IPS-18a (cell line): ENCODE data around the gene GPC1.

Experiments used
- H3K27ac ChIP-seq: one replicate; pipeline ENCODE4 v1.5.1; 2013; ENCODE audit warnings: low read length
- H3K27me3 ChIP-seq: one replicate; pipeline ENCODE4 v1.6.1; 2013; ENCODE audit warnings: mild to moderate bottlenecking, low read length; ENCODE audit not compliant: control insufficient read depth, insufficient read depth
- H3K36me3 ChIP-seq: one replicate; pipeline ENCODE4 v1.6.1; 2013; ENCODE audit warnings: low read depth, low read length; ENCODE audit not compliant: control insufficient read depth
- H3K4me1 ChIP-seq: one replicate; pipeline ENCODE4 v1.6.1; 2013; ENCODE audit warnings: low read depth, low read length; ENCODE audit not compliant: control insufficient read depth
- H3K4me3 ChIP-seq: one replicate; pipeline ENCODE4 v1.5.1; 2013; ENCODE audit warnings: low read length
- H3K9ac ChIP-seq: one replicate; pipeline ENCODE4 v1.6.1; 2013; ENCODE audit warnings: mild to moderate bottlenecking, low read length, moderate library complexity
- H3K9me3 ChIP-seq: one replicate; pipeline ENCODE4 v1.6.1; 2013; ENCODE audit warnings: low read depth, low read length; ENCODE audit not compliant: control insufficient read depth

The GPC1 gene

DNA sequence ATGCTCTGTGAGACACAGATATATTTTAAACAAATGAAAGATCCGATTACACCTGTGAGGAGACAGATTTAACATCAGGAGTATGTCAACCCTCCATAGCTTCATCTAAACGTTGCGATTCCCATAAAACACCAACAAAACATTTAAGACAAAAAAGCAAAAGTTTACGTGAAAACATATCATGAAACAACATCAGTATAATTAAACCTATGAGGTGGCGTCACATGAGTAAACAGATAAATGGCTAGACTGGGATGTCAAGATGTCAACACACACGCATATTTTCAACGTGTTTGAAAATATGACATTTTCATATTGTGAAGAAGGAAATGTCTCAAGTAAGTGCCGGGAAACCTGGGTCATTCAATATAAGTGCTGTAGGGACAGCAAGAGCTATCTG, 25.5 kb upstream of the GPC1 start:
- Histone ChIP-seq H3K27ac (no peak overlapping the region), H3K9ac (no peak overlapping the region), H3K4me3 (no peak overlapping the region), H3K36me3 (no peaks in the 10 kb centered on the region), H3K9me3 (no peaks in the 10 kb centered on the region), H3K27me3 (no peaks in the 10 kb centered on the region), H3K4me1 (no peaks in the 10 kb centered on the region)

DNA sequence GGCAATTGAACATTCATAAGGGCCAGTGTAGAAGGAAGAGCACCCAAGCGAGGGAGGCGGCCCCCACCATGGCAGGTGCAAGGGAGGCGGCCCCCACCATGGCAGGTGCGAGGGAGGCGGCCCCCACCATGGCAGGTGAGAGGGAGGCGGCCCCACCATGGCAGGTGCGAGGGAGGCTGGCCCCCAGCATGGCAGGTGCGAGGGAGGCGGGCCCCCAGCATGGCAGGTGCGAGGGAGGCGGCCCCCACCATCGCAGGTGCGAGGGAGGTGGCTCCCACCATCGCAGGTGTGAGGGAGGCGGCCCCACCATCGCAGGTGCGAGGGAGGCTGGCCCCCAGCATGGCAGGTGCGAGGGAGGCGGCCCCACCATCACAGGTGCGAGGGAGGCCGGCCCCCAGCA, 24.7 kb upstream of the GPC1 start:
- H3K4me1 ChIP-seq: no peaks in the 10 kb centered on the region
- H3K27me3 ChIP-seq: no peaks in the 10 kb centered on the region
- H3K9ac ChIP-seq: no peak overlapping the region
- H3K9me3 ChIP-seq: no peaks in the 10 kb centered on the region
- H3K27ac ChIP-seq: no peak overlapping the region
- no peak overlapping the region for H3K4me3 ChIP-seq
- H3K36me3 ChIP-seq: no peaks in the 10 kb centered on the region

DNA sequence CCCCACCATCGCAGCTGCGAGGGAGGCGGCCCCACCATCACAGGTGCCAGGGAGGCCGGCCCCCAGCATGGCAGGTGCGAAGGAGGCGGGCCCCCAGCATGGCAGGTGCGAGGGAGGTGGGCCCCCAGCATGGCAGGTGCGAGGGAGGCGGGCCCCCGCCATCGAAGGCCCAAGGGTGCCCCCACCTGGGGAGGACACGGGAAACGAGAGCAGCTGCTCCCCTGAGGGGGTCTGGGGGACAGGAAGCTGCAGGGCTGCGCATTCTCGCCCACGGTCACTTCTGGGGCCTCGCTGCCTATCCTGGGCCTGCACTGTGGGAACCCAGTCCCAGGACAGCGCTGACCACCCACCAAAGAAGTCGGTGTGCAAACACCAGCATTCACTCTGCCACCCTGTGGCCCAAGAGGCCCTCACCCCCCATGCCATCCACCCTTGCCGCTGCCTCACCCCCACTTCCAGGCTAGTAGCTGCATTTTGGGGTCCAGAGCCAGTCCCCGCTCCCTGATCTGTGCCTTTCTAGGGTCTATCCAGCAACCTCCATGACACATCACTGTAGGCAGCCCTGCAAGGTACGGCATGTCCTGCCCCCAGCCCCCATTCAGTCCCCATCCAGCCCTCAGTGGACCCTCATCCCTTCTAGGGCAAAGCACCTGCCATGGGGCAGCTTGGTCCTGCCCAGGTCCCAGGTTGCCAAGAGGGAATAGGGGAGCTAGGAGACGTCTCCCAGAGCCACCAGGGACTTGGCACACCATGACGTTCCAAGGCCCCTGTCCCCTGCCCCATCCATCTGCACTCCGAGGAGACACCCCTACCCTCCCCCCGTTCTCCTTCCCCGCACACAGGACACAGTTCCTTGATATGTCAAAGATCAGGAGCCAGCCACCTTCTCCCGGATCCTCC, 24.0 kb upstream of the GPC1 start:
- no peaks in the 10 kb centered on the region for H3K27me3 ChIP-seq
- no peaks in the 10 kb centered on the region for H3K36me3 ChIP-seq
- no peak overlapping the region for H3K27ac ChIP-seq
- no peak overlapping the region for H3K4me3 ChIP-seq
- no peaks in the 10 kb centered on the region for H3K4me1 ChIP-seq
- no peak overlapping the region for H3K9ac ChIP-seq
- H3K9me3 ChIP-seq: no peaks in the 10 kb centered on the region

DNA sequence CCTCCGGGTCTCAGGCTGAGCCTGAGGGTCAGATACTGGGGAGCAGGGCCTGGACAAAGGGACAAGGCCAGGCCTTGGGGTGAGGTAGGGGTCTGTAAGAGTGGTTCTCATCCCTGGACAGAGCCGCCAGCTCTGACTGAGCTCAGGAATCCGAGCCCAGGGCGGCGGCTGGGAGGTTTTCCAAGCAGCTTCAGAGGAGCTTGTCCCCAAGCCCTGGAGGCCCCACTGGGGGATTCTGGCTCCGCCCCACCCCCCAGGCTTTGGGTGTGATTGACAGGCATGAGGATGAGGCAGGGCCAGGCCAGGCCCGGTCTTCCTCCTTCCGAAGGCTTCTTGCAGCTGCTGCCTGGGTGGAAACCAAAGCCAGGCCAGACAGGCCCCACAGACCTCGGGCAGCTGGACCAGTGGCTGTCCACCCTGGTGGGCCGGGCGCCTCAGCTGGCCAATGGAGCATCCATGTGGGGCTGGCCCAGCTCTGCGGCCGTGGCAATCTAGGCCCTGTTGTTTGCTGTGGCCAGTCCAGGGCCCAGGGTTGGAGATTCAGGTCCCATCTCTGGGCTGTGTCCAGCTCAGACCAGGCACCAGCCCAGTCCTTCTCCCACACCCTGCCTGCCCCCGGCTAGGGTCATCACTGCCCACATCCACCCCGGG, 23.1 kb upstream of the GPC1 start:
- Histone ChIP-seq H3K9ac (no peak overlapping the region), H3K4me3 (no peak overlapping the region), H3K9me3 (no peaks in the 10 kb centered on the region), H3K27ac (no peak overlapping the region), H3K4me1 (no peaks in the 10 kb centered on the region), H3K36me3 (no peaks in the 10 kb centered on the region), H3K27me3 (no peaks in the 10 kb centered on the region)

DNA sequence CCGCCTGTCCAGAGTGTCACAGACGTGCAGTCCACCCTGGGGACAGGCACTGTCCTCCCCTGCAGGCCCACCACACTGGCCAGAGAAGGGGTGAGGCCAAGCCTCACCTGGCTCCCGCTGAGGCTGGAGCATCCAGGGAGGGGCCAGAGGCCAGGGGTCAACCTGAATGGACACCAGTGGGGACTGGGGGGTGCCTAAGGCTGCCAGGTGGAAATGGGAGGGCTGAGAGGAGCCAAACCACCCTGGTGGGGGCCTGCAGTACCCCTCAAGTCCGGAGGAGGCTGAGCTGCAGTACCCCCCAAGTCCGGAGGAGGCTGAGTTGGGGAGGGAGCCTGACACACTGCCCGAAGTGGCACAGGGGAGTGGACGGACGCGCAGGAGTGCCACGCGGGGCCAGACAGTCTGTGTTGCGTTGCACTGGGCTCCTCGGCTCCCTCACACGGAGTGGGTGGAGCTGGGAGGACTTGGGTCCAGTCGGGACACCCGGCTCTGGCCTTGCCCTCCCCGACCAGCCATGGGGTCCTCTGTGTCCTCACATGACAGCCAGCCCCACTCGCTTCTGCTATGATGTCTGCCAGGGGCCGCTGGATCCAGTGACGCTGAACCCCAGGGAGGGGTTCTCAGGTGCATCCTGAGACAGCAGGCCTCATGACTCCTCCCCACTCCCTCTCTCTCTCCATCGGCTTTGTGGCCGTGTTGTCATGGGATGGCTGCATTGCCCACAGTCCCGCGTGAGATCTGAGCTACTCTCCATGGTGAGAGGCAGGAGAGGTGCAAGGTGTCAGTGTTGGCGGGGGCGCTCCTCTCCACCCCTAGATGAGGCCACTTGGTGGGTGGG, 22.3 kb upstream of the GPC1 start:
- no peak overlapping the region for H3K27ac ChIP-seq
- H3K4me1 ChIP-seq: no peaks in the 10 kb centered on the region
- H3K36me3 ChIP-seq: no peaks in the 10 kb centered on the region
- H3K9me3 ChIP-seq: no peaks in the 10 kb centered on the region
- H3K4me3 ChIP-seq: no peak overlapping the region
- no peak overlapping the region for H3K9ac ChIP-seq
- no peaks in the 10 kb centered on the region for H3K27me3 ChIP-seq

DNA sequence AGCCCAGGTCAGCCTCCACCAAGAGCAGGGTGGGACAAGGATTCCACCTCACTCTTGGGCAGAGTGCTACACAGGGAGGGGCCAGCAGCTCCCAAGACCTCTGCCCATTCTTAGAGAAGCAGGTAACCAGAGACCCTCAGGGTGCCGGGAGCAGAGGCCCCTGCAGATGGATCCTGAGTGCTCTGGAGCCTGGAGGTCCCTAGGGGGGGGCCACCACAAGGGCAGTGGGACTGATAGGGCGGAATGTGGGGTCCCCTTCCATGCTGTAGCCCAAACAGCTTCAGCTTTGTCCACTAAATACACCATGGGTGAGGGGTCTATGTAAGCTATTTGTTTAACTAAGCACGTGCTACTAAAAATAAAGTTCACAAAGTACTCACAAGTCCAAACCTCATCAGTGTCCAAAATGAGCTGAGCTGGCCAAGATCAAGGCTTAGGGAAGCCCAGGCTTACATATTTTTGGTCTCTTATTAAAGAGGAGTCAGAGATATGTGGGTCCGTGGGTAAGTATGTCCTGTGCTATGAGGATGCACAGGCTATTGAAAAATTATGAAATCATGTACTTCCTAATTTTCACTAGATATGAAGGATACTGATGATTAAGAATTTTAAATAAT, 21.5 kb upstream of the GPC1 start:
- no peaks in the 10 kb centered on the region for H3K4me1 ChIP-seq
- H3K36me3 ChIP-seq: no peaks in the 10 kb centered on the region
- no peak overlapping the region for H3K9ac ChIP-seq
- H3K4me3 ChIP-seq: no peak overlapping the region
- H3K9me3 ChIP-seq: peaks cover 4% of the 10 kb centered on the region
- no peaks in the 10 kb centered on the region for H3K27me3 ChIP-seq
- H3K27ac ChIP-seq: no peak overlapping the region

DNA sequence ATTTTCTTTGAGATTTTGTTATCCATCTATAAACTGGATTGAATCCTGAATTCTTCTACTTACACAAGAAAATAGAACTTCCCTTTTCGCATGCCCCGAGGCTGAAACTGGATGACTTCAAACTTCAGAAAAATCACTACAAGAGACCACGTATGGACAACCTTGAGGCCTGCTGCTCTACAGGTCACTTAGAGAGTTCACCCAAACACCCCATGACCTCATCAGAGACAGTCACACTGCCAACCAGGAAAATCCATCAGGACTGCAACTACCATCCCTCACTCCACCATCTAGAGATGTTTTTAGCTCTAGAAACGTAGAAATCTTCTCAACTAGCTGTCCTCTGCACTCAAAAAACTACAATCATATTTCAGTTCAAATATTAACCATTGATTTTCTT, 18.6 kb upstream of the GPC1 start:
- no peak overlapping the region for H3K4me3 ChIP-seq
- H3K27ac ChIP-seq: no peak overlapping the region
- H3K9me3 ChIP-seq: peaks cover 10% of the 10 kb centered on the region
- H3K4me1 ChIP-seq: no peaks in the 10 kb centered on the region
- no peaks in the 10 kb centered on the region for H3K27me3 ChIP-seq
- H3K9ac ChIP-seq: no peak overlapping the region
- no peaks in the 10 kb centered on the region for H3K36me3 ChIP-seq

DNA sequence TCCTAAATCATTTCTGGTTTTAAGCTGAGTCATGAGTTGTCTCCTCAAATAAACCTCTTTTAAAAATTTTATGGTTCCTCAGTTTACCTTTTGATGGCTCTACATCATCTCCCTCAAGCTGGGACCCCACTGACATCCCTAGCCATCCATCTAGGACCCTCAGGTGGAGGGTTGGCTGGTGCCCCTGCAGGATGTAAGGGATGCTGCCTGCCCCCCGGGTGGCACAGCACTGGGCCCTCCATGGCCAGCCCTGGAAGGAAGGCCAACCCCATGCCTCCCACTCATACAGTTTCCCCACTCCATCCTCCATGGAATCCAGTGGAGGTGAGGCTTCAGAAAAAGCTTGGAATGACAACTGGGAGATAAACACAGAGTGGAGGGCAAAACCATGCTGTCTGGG, 17.2 kb upstream of the GPC1 start:
- H3K27me3 ChIP-seq: no peaks in the 10 kb centered on the region
- no peak overlapping the region for H3K9ac ChIP-seq
- no peak overlapping the region for H3K27ac ChIP-seq
- H3K9me3 ChIP-seq: peaks cover 10% of the 10 kb centered on the region
- H3K4me3 ChIP-seq: no peak overlapping the region
- no peaks in the 10 kb centered on the region for H3K4me1 ChIP-seq
- H3K36me3 ChIP-seq: no peaks in the 10 kb centered on the region

DNA sequence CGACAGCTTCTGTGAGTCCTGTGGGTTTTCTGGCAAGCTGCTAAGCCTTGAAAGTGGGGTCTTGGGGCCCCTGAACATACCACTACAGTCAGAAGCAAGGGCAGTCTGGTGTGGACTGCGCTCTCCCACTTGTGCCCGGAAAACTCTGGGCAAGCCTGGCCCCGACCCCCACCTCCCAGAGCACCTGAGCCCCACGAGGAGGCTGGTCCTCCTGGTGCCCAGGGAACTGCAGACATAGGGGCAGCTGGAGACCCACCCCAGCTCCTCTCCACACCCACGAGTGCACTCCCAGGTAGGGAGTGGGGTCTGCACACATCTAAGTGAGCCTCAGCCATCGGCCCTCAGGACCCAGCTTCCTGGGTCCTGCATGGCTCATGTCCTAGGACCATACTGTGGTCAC, 16.2 kb upstream of the GPC1 start:
- Histone ChIP-seq H3K9me3 (peaks cover 10% of the 10 kb centered on the region), H3K4me1 (no peaks in the 10 kb centered on the region), H3K36me3 (no peaks in the 10 kb centered on the region), H3K4me3 (no peak overlapping the region), H3K27me3 (no peaks in the 10 kb centered on the region), H3K9ac (no peak overlapping the region), H3K27ac (no peak overlapping the region)

DNA sequence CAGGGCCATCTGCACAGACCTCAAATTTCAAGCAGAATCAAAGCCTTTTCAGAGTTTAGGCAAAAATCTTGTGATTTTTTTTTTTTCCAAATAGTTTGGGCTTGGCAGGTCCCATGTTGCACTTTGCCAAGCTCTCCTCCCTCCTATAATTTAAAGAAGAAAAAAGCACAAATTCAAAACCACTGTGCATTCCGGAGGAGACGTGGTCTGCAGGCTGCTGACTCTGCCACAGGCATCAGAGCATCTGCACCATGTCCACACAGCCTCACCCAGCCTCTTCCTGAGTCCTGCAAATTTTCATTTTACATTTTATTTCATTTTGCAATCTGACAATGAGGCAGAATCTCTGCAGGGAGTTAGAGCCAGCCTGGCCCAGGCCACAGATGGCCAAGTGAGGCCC, 15.7 kb upstream of the GPC1 start:
- no peak overlapping the region for H3K9ac ChIP-seq
- no peaks in the 10 kb centered on the region for H3K27me3 ChIP-seq
- H3K4me1 ChIP-seq: no peaks in the 10 kb centered on the region
- H3K27ac ChIP-seq: no peak overlapping the region
- H3K36me3 ChIP-seq: no peaks in the 10 kb centered on the region
- no peak overlapping the region for H3K4me3 ChIP-seq
- peaks cover 10% of the 10 kb centered on the region for H3K9me3 ChIP-seq
